HL-60 (cell line): Measurements from ENCODE around the gene AP1G1.

Source experiments
- DNase-seq, 2 experiments: peaks; one replicate each; pipeline ENCODE4 v3.0.0-alpha.2; 2010 to 2020; ENCODE audit warnings: low read depth in 1 of 2, low spot score in 1 of 2
- H3K27ac ChIP-seq: fragments of 250-450 bp; sonication (Bioruptor Pico); replicated peaks from 2 replicates; pipeline ENCODE4 v1.5.1; 2020; ENCODE audit warnings: mild to moderate bottlenecking, moderate library complexity
- H3K27me3 ChIP-seq: fragments of 250-450 bp; sonication (Bioruptor Pico); 2 replicates; pipeline ENCODE4 v1.5.1; 2021; ENCODE audit warnings: mild to moderate bottlenecking, moderate library complexity; ENCODE audit not compliant: insufficient read depth, poor library complexity, severe bottlenecking
- H3K4me3 ChIP-seq: replicated peaks from 2 replicates; pipeline ENCODE4 v1.5.1; 2011; ENCODE audit warnings: mild to moderate bottlenecking, control low read depth, low read length; ENCODE audit not compliant: insufficient read depth
- CTCF ChIP-seq: IDR thresholded peaks from one replicate; pipeline ENCODE4 v1.5.1; 2011; ENCODE audit warnings: low read length, control low read depth, inconsistent platforms; ENCODE audit not compliant: insufficient read depth
- GABPA ChIP-seq: IDR thresholded peaks from 2 replicates; pipeline ENCODE4 v1.6.1; 2012; ENCODE audit warnings: low read depth
- POLR2AphosphoS5 ChIP-seq: IDR thresholded peaks from 2 replicates; pipeline ENCODE4 v1.6.1; 2012; ENCODE audit warnings: low read depth
- SPI1 ChIP-seq: IDR thresholded peaks from 2 replicates; pipeline ENCODE4 v1.6.1; 2012; ENCODE audit warnings: low read depth, mild to moderate bottlenecking, borderline replicate concordance
- TF ChIP-seq, protein P1 (sequence below): IDR thresholded peaks from 2 replicates; pipeline ENCODE4 v1.6.1; 2012; ENCODE audit warnings: low read depth; ENCODE audit not compliant: insufficient replicate concordance

Gene AP1G1

DNA sequence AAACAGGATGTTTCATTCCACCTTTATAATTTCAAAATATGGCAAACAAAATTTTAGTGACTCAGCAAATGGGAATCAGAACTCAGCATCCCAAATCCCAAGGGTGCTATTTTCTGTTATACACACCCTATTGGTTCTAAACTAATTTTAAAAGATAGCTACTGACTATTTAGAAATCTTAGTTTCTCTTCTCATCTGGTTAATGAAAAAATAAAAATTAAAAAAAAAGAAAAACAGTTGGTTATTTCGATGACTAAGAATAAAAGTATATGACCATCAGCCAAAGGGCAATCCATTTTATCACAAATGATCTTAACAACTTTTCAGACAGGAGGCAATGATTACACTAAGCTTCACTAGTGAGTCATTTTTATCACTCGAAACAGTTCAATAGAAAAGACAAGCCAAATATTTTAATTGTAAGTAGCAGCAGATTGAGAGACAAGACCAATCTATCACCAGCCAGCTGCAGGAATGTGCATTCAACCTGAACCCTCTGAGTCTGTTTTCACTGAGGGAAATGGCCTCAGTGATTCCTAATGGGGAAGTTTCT lies 99.3 kb downstream of the AP1G1 start:
- no peak for TF ChIP-seq SPI1
- TF ChIP-seq CTCF: no peak
- TF ChIP-seq GABPA: no peak
- Histone ChIP-seq H3K4me3 (no peak overlapping the region), H3K27ac (no peak overlapping the region), H3K27me3 (no peaks in the 10 kb centered on the region)
- DNase-seq: no peak

GRCh38 chr16:71708696-71709095 lies 99.9 kb downstream of the AP1G1 start:
- no peak overlapping the region for H3K4me3 ChIP-seq
- no peak for DNase-seq
- no peaks in the 10 kb centered on the region for H3K27me3 ChIP-seq
- no peak overlapping the region for H3K27ac ChIP-seq
- TF ChIP-seq GABPA (no peak), CTCF (no peak), SPI1 (no peak), POLR2AphosphoS5 (no peak)

- Histone ChIP-seq H3K27ac (no peak overlapping the region), H3K27me3 (no peaks in the 10 kb centered on the region), H3K4me3 (no peak overlapping the region)
- DNase-seq: no peak
- TF ChIP-seq, protein P1, sequence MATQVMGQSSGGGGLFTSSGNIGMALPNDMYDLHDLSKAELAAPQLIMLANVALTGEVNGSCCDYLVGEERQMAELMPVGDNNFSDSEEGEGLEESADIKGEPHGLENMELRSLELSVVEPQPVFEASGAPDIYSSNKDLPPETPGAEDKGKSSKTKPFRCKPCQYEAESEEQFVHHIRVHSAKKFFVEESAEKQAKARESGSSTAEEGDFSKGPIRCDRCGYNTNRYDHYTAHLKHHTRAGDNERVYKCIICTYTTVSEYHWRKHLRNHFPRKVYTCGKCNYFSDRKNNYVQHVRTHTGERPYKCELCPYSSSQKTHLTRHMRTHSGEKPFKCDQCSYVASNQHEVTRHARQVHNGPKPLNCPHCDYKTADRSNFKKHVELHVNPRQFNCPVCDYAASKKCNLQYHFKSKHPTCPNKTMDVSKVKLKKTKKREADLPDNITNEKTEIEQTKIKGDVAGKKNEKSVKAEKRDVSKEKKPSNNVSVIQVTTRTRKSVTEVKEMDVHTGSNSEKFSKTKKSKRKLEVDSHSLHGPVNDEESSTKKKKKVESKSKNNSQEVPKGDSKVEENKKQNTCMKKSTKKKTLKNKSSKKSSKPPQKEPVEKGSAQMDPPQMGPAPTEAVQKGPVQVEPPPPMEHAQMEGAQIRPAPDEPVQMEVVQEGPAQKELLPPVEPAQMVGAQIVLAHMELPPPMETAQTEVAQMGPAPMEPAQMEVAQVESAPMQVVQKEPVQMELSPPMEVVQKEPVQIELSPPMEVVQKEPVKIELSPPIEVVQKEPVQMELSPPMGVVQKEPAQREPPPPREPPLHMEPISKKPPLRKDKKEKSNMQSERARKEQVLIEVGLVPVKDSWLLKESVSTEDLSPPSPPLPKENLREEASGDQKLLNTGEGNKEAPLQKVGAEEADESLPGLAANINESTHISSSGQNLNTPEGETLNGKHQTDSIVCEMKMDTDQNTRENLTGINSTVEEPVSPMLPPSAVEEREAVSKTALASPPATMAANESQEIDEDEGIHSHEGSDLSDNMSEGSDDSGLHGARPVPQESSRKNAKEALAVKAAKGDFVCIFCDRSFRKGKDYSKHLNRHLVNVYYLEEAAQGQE: no peak
- TF ChIP-seq POLR2AphosphoS5: no peak
- no peak for TF ChIP-seq SPI1
- TF ChIP-seq CTCF: no peak
- TF ChIP-seq GABPA: no peak
These were observed 101.4 kb downstream of the AP1G1 start for GRCh38 chr16:71707199-71707598.

- no peak for DNase-seq
- TF ChIP-seq SPI1 (no peak), GABPA (no peak), POLR2AphosphoS5 (no peak), CTCF (no peak)
- TF ChIP-seq, protein P1: no peak
- no peak overlapping the region for H3K27ac ChIP-seq
These were observed 102.6 kb downstream of the AP1G1 start for GRCh38 chr16:71706046-71706445.

More at GRCh38 chr16:71706046-71706445, 102.6 kb downstream of the AP1G1 start:
- no peak overlapping the region for H3K4me3 ChIP-seq
- H3K27me3 ChIP-seq: no peaks in the 10 kb centered on the region
